GM23338 (cell line): ENCODE measurements around the gene PTPN18. TPM values are rescaled to one million over a fixed set of nuclear protein-coding genes. Genes with fewer than 3 reads are reported as not detected.

Experiments used
- ATAC-seq: fragments of 200-7000 bp; cut with Tn5 transposase; 3 replicates; pipeline ENCODE4 v1.9.1; 2020
- DNase-seq: peaks from one replicate; pipeline ENCODE4 v3.0.0-alpha.2; 2015; ENCODE audit warnings: low spot score
- H2AFZ ChIP-seq: fragments of 200-600 bp; sonication (generic); 2 replicates; pipeline ENCODE4 v1.8.0; 2016; ENCODE audit warnings: antibody characterized with exemption, mild to moderate bottlenecking, moderate library complexity
- H3F3A ChIP-seq: fragments of 200-600 bp; sonication (generic); replicated peaks from 2 replicates; pipeline ENCODE4 v1.8.0; 2017; ENCODE audit warnings: antibody characterized with exemption, mixed run types, low read depth
- H3K27ac ChIP-seq: fragments of 200-600 bp; sonication (generic); 2 replicates; pipeline ENCODE4 v1.6.1; 2016; ENCODE audit warnings: low read depth
- H3K27me3 ChIP-seq: fragments of 200-600 bp; sonication (generic); 2 replicates; pipeline ENCODE4 v1.8.0; 2016; ENCODE audit warnings: mild to moderate bottlenecking, mixed run types, moderate library complexity; ENCODE audit not compliant: insufficient read depth
- H3K36me3 ChIP-seq: fragments of 200-600 bp; sonication (generic); 2 replicates; pipeline ENCODE4 v1.8.0; 2016; ENCODE audit warnings: mild to moderate bottlenecking; ENCODE audit not compliant: insufficient read depth
- H3K4me1 ChIP-seq: fragments of 200-600 bp; sonication (generic); 2 replicates; pipeline ENCODE4 v1.8.0; 2016; ENCODE audit warnings: mild to moderate bottlenecking, moderate library complexity; ENCODE audit not compliant: insufficient read depth
- H3K4me2 ChIP-seq: fragments of 200-600 bp; sonication (generic); 2 replicates; pipeline ENCODE4 v1.7.1; 2017; ENCODE audit warnings: mixed run types
- H3K4me3 ChIP-seq: fragments of 200-600 bp; sonication (generic); 2 replicates; pipeline ENCODE4 v1.6.1; 2016; ENCODE audit warnings: mixed run types
- H3K79me2 ChIP-seq: fragments of 200-600 bp; sonication (generic); replicated peaks from 2 replicates; pipeline ENCODE4 v1.8.0; 2017; ENCODE audit warnings: mild to moderate bottlenecking; ENCODE audit not compliant: insufficient read depth
- H3K9me2 ChIP-seq: fragments of 200-600 bp; sonication (generic); 2 replicates; pipeline ENCODE4 v1.8.0; 2017; ENCODE audit not compliant: insufficient read depth
- H4K20me1 ChIP-seq: fragments of 200-600 bp; sonication (generic); replicated peaks from 2 replicates; pipeline ENCODE4 v1.8.0; 2017; ENCODE audit warnings: mild to moderate bottlenecking; ENCODE audit not compliant: insufficient read depth
- H3K27ac Mint-ChIP-seq: 2 replicates; pipeline ENCODE4 v1.8.0; 2020; ENCODE audit warnings: inconsistent platforms, mild to moderate bottlenecking, moderate library complexity, mixed read lengths
- H3K27me3 Mint-ChIP-seq: 3 replicates; pipeline ENCODE4 v1.8.0; 2022; ENCODE audit warnings: low read depth, mild to moderate bottlenecking, moderate library complexity, mixed read lengths, inconsistent platforms; ENCODE audit not compliant: insufficient read depth, poor library complexity
- H3K36me3 Mint-ChIP-seq: 3 replicates; pipeline ENCODE4 v1.8.0; 2021; ENCODE audit warnings: low read depth, mild to moderate bottlenecking, inconsistent platforms, moderate library complexity, mixed read lengths
- H3K4me1 Mint-ChIP-seq: 3 replicates; pipeline ENCODE4 v1.8.0; 2020; ENCODE audit warnings: mild to moderate bottlenecking, inconsistent platforms, mixed read lengths
- H3K4me3 Mint-ChIP-seq: 3 replicates; pipeline ENCODE4 v1.8.0; 2021; ENCODE audit warnings: moderate library complexity, mild to moderate bottlenecking, inconsistent platforms, mixed read lengths
- H3K9me3 Mint-ChIP-seq: 3 replicates; pipeline ENCODE4 v1.8.0; 2020; ENCODE audit warnings: moderate library complexity, mild to moderate bottlenecking, inconsistent platforms, mixed read lengths
- CREB1 ChIP-seq: fragments of 250-450 bp; sonication (Bioruptor Pico); IDR thresholded peaks from 2 replicates; pipeline ENCODE4 v1.5.0; 2020; ENCODE audit warnings: low read depth, mild to moderate bottlenecking, moderate library complexity
- EZH2 ChIP-seq: fragments of 200-600 bp; sonication (generic); IDR thresholded peaks from one replicate; pipeline ENCODE4 v1.8.0; 2017; ENCODE audit warnings: antibody characterized with exemption, mild to moderate bottlenecking, low read depth; ENCODE audit not compliant: unreplicated experiment
- POLR2AphosphoS5 ChIP-seq: IDR thresholded peaks from 2 replicates; pipeline ENCODE4 v1.6.1; 2016; ENCODE audit warnings: antibody characterized with exemption, low read depth
- REST ChIP-seq: IDR thresholded peaks from one replicate; pipeline ENCODE4 v1.6.1; 2018; ENCODE audit warnings: antibody characterized with exemption; ENCODE audit not compliant: unreplicated experiment
- STAT1 ChIP-seq: IDR thresholded peaks from one replicate; pipeline ENCODE4 v1.6.1; 2016; ENCODE audit warnings: antibody characterized with exemption; ENCODE audit not compliant: unreplicated experiment
- ZNF114 ChIP-seq: fragments of 250-450 bp; sonication (Bioruptor Pico); IDR thresholded peaks from 2 replicates; pipeline ENCODE4 v1.5.0; 2020; ENCODE audit warnings: mild to moderate bottlenecking, moderate library complexity
- polyA plus RNA-seq: library from polyadenylated mRNA; unstranded; fragments of >200 nt; fragmentation: Nextera tagmentation; extraction: Ambion mirVana; gene quantifications from 2 replicates; pipeline ENCODE4 v1.2.1, GENCODE V29; 2016
- total RNA-seq: library from RNA; depleted of rRNA; stranded (reverse); fragments of >200 nt; shearing (Covaris generic); gene quantifications from 2 replicates; pipeline ENCODE4 v1.2.3, GENCODE V29; 2014
- TF ChIP-seq, protein P1 (sequence below): fragments of 250-450 bp; sonication (Bioruptor Pico); IDR thresholded peaks from 2 replicates; pipeline ENCODE4 v1.5.0; 2020; ENCODE audit warnings: mild to moderate bottlenecking, moderate library complexity
- TF ChIP-seq, protein P2 (sequence below), 2 experiments: fragments of 200-600 bp in 1 of 2; sonication (generic) in 1 of 2; conservative IDR thresholded peaks; 2 replicates each; pipeline versions ENCODE4 v1.5.1 to v1.6.1; 2016 to 2017; ENCODE audit warnings: antibody characterized with exemption in 2 of 2, low read depth in 2 of 2, mild to moderate bottlenecking in 2 of 2, moderate library complexity in 1 of 2

Gene PTPN18
- total and polyA plus RNA-seq, 2 experiments from 2014 or later = 10.1 to 10.9 TPM

- Histone ChIP-seq H2AFZ (no peak overlapping the region), H3K79me2 (no peaks in the 10 kb centered on the region), H3K4me2 (no peak overlapping the region), H3K27ac (no peak overlapping the region), H3F3A (no peaks in the 10 kb centered on the region), H3K4me1 (no peaks in the 10 kb centered on the region), H4K20me1 (no peaks in the 10 kb centered on the region), H3K9me2 (no peaks in the 10 kb centered on the region), H3K36me3 (no peaks in the 10 kb centered on the region), H3K27me3 (no peaks in the 10 kb centered on the region), H3K4me3 (no peak overlapping the region)
- Mint-ChIP-seq H3K4me1 (no peaks in the 10 kb centered on the region), H3K9me3 (no peaks in the 10 kb centered on the region), H3K4me3 (no peak overlapping the region), H3K27ac (no peak overlapping the region), H3K36me3 (no peaks in the 10 kb centered on the region), H3K27me3 (peaks cover 4% of the 10 kb centered on the region)
- ATAC-seq (no peak), DNase-seq (no peak)
- TF ChIP-seq POLR2AphosphoS5 = no peak
- TF ChIP-seq, protein P1, sequence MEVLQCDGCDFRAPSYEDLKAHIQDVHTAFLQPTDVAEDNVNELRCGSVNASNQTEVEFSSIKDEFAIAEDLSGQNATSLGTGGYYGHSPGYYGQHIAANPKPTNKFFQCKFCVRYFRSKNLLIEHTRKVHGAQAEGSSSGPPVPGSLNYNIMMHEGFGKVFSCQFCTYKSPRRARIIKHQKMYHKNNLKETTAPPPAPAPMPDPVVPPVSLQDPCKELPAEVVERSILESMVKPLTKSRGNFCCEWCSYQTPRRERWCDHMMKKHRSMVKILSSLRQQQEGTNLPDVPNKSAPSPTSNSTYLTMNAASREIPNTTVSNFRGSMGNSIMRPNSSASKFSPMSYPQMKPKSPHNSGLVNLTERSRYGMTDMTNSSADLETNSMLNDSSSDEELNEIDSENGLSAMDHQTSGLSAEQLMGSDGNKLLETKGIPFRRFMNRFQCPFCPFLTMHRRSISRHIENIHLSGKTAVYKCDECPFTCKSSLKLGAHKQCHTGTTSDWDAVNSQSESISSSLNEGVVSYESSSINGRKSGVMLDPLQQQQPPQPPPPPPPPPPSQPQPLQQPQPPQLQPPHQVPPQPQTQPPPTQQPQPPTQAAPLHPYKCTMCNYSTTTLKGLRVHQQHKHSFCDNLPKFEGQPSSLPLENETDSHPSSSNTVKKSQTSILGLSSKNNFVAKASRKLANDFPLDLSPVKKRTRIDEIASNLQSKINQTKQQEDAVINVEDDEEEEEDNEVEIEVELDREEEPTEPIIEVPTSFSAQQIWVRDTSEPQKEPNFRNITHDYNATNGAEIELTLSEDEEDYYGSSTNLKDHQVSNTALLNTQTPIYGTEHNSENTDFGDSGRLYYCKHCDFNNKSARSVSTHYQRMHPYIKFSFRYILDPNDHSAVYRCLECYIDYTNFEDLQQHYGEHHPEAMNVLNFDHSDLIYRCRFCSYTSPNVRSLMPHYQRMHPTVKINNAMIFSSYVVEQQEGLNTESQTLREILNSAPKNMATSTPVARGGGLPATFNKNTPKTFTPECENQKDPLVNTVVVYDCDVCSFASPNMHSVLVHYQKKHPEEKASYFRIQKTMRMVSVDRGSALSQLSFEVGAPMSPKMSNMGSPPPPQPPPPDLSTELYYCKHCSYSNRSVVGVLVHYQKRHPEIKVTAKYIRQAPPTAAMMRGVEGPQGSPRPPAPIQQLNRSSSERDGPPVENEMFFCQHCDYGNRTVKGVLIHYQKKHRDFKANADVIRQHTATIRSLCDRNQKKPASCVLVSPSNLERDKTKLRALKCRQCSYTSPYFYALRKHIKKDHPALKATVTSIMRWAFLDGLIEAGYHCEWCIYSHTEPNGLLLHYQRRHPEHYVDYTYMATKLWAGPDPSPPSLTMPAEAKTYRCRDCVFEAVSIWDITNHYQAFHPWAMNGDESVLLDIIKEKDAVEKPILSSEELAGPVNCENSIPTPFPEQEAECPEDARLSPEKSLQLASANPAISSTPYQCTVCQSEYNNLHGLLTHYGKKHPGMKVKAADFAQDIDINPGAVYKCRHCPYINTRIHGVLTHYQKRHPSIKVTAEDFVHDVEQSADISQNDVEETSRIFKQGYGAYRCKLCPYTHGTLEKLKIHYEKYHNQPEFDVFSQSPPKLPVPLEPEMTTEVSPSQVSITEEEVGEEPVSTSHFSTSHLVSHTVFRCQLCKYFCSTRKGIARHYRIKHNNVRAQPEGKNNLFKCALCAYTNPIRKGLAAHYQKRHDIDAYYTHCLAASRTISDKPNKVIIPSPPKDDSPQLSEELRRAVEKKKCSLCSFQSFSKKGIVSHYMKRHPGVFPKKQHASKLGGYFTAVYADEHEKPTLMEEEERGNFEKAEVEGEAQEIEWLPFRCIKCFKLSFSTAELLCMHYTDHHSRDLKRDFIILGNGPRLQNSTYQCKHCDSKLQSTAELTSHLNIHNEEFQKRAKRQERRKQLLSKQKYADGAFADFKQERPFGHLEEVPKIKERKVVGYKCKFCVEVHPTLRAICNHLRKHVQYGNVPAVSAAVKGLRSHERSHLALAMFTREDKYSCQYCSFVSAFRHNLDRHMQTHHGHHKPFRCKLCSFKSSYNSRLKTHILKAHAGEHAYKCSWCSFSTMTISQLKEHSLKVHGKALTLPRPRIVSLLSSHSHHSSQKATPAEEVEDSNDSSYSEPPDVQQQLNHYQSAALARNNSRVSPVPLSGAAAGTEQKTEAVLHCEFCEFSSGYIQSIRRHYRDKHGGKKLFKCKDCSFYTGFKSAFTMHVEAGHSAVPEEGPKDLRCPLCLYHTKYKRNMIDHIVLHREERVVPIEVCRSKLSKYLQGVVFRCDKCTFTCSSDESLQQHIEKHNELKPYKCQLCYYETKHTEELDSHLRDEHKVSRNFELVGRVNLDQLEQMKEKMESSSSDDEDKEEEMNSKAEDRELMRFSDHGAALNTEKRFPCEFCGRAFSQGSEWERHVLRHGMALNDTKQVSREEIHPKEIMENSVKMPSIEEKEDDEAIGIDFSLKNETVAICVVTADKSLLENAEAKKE (CRISPR knock-in tag) = no peak
- TF ChIP-seq CREB1 (CRISPR knock-in tag) = no peak
- no peak for TF ChIP-seq ZNF114 (CRISPR knock-in tag)
- TF ChIP-seq STAT1 = no peak
- no peak for TF ChIP-seq EZH2
- TF ChIP-seq, protein P2, sequence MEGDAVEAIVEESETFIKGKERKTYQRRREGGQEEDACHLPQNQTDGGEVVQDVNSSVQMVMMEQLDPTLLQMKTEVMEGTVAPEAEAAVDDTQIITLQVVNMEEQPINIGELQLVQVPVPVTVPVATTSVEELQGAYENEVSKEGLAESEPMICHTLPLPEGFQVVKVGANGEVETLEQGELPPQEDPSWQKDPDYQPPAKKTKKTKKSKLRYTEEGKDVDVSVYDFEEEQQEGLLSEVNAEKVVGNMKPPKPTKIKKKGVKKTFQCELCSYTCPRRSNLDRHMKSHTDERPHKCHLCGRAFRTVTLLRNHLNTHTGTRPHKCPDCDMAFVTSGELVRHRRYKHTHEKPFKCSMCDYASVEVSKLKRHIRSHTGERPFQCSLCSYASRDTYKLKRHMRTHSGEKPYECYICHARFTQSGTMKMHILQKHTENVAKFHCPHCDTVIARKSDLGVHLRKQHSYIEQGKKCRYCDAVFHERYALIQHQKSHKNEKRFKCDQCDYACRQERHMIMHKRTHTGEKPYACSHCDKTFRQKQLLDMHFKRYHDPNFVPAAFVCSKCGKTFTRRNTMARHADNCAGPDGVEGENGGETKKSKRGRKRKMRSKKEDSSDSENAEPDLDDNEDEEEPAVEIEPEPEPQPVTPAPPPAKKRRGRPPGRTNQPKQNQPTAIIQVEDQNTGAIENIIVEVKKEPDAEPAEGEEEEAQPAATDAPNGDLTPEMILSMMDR (conservative IDR thresholded peaks at IDR 0.05; ENCODE audit: low read depth in 2 of 2) = no peak
- no peak for TF ChIP-seq REST
These were observed 41.5 kb upstream of the PTPN18 start for GRCh38 chr2:130314377-130314776.
